Measurements from ENCODE around the gene HLA-DMA.

DNA sequence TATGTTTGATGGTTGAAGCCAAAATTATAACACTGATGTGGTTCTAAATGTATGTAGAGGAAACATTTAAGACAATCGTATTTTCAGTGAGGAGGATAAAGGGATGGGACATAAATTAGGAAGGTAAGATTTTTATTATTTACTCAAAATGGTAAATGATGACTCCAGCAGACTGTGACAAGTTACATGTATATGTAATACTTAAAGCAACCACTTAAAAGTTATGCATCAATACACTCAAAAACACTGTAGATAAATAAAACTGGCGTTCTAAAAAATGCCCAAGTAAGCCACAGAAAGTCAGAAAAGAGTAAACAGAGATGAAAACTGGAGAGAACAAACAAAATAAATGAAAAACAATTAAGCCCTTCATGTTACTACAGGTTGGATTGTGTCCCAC lies 30.8 kb downstream of the HLA-DMA start:
- TF ChIP-seq EZH2 (IDR thresholded peaks at IDR 0.05; ENCODE audit: low read length, unreplicated experiment) (no peak), EZH2phosphoT487 (IDR thresholded peaks at IDR 0.05; ENCODE audit: borderline replicate concordance, low read length) (no peak)
- TF ChIP-seq, protein P1, sequence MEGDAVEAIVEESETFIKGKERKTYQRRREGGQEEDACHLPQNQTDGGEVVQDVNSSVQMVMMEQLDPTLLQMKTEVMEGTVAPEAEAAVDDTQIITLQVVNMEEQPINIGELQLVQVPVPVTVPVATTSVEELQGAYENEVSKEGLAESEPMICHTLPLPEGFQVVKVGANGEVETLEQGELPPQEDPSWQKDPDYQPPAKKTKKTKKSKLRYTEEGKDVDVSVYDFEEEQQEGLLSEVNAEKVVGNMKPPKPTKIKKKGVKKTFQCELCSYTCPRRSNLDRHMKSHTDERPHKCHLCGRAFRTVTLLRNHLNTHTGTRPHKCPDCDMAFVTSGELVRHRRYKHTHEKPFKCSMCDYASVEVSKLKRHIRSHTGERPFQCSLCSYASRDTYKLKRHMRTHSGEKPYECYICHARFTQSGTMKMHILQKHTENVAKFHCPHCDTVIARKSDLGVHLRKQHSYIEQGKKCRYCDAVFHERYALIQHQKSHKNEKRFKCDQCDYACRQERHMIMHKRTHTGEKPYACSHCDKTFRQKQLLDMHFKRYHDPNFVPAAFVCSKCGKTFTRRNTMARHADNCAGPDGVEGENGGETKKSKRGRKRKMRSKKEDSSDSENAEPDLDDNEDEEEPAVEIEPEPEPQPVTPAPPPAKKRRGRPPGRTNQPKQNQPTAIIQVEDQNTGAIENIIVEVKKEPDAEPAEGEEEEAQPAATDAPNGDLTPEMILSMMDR (conservative IDR thresholded peaks at IDR 0.05; ENCODE audit: low read depth, low read length) = no peak

Measured in PC-3 (cell line).